ENCODE data around the gene NOX4. TPM values are rescaled to one million over a fixed set of nuclear protein-coding genes. Genes with fewer than 3 reads are reported as not detected.

NOX4 gene
- 3.4 and 3.7 TPM in 2 replicates for total RNA-seq (ENCODE audit: low replicate concordance)
- long read RNA-seq, partial matches to known transcripts, result 2 of 12 reads
- long read RNA-seq, other reads (novel, unspliced or antisense), result 9 of 12 reads

DNA sequence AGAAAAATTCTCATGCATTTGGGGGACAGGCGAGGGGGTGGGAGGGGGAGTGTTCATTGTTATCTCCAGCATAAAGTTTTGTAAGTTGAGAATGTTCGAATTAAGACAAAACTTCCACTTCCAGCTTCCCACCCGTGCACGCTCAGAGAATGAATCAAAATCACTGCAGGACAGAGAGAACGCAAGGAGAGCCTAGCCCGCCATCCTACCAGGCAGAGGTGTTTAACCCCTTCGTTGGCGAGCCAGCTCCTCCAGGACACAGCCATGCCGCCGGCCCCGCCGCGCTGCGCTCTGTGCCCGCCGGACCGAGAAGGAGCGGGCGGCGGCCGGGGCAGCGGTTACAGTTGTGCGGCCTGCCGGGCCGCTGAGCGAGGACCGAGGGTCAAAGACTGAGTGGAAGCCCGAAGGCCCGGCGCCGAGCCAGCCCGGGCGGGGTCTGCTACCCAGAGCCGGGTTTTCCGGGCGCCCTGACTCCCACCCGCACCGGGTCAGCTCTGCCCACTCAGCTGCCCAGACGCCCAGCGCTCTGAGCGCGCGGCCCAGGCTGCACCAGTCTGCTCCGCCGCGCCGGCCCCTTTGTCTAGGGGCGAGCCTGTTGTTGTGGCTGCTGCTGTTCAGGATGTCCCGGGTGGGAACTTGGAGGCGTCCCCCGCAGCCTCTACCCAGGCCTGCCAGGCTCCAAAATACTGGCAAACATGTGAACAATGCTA, at the start of gene NOX4:
Gene NOX4, minus strand, starts transcription at position 395 of the 710 bp plus-strand sequence. Its CDS starts 129 bp downstream, at position 266.
- peak; percentile 80 for DNase-seq (ENCODE audit: extremely low spot score, unreplicated experiment)
- H3K4me1 Mint-ChIP-seq (ENCODE audit: unreplicated experiment), result peaks cover 23% of the 10 kb centered on the region
- peak within 1 kb of the TSS; percentile 88 for H3K4me3 Mint-ChIP-seq
- peak within 1 kb of the TSS; percentile 85 for H3K27ac Mint-ChIP-seq
- TF ChIP-seq CTCF (conservative IDR thresholded peaks at IDR 0.05), result no peak
- no peaks in the 10 kb centered on the region for H3K9me3 Mint-ChIP-seq
- H3K27me3 Mint-ChIP-seq, result peaks cover 10% of the 10 kb centered on the region
- no peaks in the 10 kb centered on the region for H3K36me3 Mint-ChIP-seq

GRCh38 chr11:89540826-89541225, 49.7 kb upstream of the NOX4 start:
- Mint-ChIP-seq H3K27ac (no peak overlapping the region), H3K36me3 (no peaks in the 10 kb centered on the region), H3K9me3 (peaks cover 7% of the 10 kb centered on the region), H3K27me3 (peaks cover 3% of the 10 kb centered on the region), H3K4me3 (no peak overlapping the region), H3K4me1 (ENCODE audit: unreplicated experiment) (no peaks in the 10 kb centered on the region)
- no peak for TF ChIP-seq CTCF (conservative IDR thresholded peaks at IDR 0.05)
- no peak for DNase-seq (ENCODE audit: extremely low spot score, unreplicated experiment)

DNA sequence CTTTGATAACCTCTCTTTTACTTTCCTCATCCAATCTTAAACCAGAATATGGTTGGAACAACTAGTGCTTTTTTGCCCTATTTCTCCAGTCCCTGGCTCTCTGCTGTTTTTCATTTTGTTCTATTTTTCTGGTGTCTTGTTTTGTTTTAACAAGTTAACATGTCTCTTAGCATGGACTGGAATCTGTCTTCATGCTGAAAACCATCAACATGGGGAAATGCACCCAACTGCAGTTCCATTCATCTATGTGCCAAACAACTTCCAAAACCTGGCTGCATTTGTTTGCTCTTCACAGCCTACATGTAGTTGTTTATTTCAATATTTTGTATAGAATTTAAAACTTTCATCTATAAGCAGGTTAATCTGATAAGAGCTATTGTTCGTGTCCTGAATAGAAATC, 46.8 kb upstream of the NOX4 start:
- peaks cover 7% of the 10 kb centered on the region for H3K9me3 Mint-ChIP-seq
- H3K4me1 Mint-ChIP-seq (ENCODE audit: unreplicated experiment), result peaks cover 6% of the 10 kb centered on the region
- no peak overlapping the region for H3K27ac Mint-ChIP-seq
- TF ChIP-seq CTCF (conservative IDR thresholded peaks at IDR 0.05), result no peak
- no peak for DNase-seq (ENCODE audit: extremely low spot score, unreplicated experiment)
- no peak overlapping the region for H3K4me3 Mint-ChIP-seq
- no peaks in the 10 kb centered on the region for H3K36me3 Mint-ChIP-seq
- H3K27me3 Mint-ChIP-seq, result no peaks in the 10 kb centered on the region

- Mint-ChIP-seq H3K9me3 (peaks cover 7% of the 10 kb centered on the region), H3K27me3 (no peaks in the 10 kb centered on the region), H3K4me1 (ENCODE audit: unreplicated experiment) (peaks cover 6% of the 10 kb centered on the region), H3K36me3 (no peaks in the 10 kb centered on the region), H3K4me3 (no peak overlapping the region), H3K27ac (no peak overlapping the region)
- TF ChIP-seq CTCF (conservative IDR thresholded peaks at IDR 0.05), result no peak
- no peak for DNase-seq (ENCODE audit: extremely low spot score, unreplicated experiment)
These were observed 45.8 kb upstream of the NOX4 start for GRCh38 chr11:89536926-89537325.

GRCh38 chr11:89535221-89535620, 44.0 kb upstream of the NOX4 start:
- Mint-ChIP-seq H3K36me3 (no peaks in the 10 kb centered on the region), H3K27me3 (no peaks in the 10 kb centered on the region), H3K4me3 (no peak overlapping the region), H3K9me3 (peaks cover 7% of the 10 kb centered on the region), H3K27ac (no peak overlapping the region), H3K4me1 (ENCODE audit: unreplicated experiment) (peaks cover 6% of the 10 kb centered on the region)
- no peak for TF ChIP-seq CTCF (conservative IDR thresholded peaks at IDR 0.05)
- no peak for DNase-seq (ENCODE audit: extremely low spot score, unreplicated experiment)
